A549 treated with Hydrocortisone at 1 μM for 4 hours (cell line): Measurements from ENCODE around the gene LRP11. TPM values are rescaled to one million over a fixed set of nuclear protein-coding genes. Genes with fewer than 3 reads are reported as not detected.

Source experiments
- total RNA-seq: library from RNA; stranded (reverse); fragments of 200-300 nt; extraction: Qiagen RNA extraction; gene quantifications from 5 replicates; pipeline ENCODE4 v1.2.3, GENCODE V29; 2022

Gene LRP11
- total RNA-seq, result 26.4 to 34.5 TPM (median 34.0 TPM) in 5 replicates

GRCh38 chr6:149863698-149864577 lies at the start of gene LRP11:
Gene LRP11 (minus strand): TSS chr6:149864359. CDS start chr6:149864020, 339 bp downstream.

GRCh38 chr6:149897855-149898744 lies 33.9 kb upstream of the LRP11 start, which contains the start of gene RAET1E:
Gene RAET1E (minus strand): TSS chr6:149898113. CDS start chr6:149890901, 7,212 bp downstream.

Other genes starting within 250 kb of the LRP11 start
- gene KATNA1, start 215.6 kb downstream of the LRP11 start, total RNA-seq, result 10.3 to 15.0 TPM (median 11.1 TPM) in 5 replicates
- 4.8 to 8.2 TPM (median 8.0 TPM) in 5 replicates for gene LATS1, start 146.3 kb downstream of the LRP11 start, total RNA-seq
- gene NUP43, start 117.8 kb downstream of the LRP11 start, total RNA-seq, result 13.0 to 17.4 TPM (median 15.0 TPM) in 5 replicates
- 85.6 to 102 TPM (median 89.5 TPM) in 5 replicates for gene PCMT1, start 114.6 kb downstream of the LRP11 start, total RNA-seq
- 1.9 to 3.3 TPM (median 2.8 TPM) in 5 replicates for gene RAET1E, start 33.8 kb upstream of the LRP11 start, total RNA-seq
- gene RAET1G, start 58.8 kb upstream of the LRP11 start, total RNA-seq, result 6.6 to 11.2 TPM (median 9.7 TPM) in 5 replicates
- 3.2 to 4.0 TPM (median 3.6 TPM) in 5 replicates for gene ULBP2, start 77.7 kb upstream of the LRP11 start, total RNA-seq
- gene ULBP1, start 99.6 kb upstream of the LRP11 start, total RNA-seq, result 0.77 to 0.89 TPM (median 0.83 TPM) in 5 replicates
- 0.15 to 0.61 TPM (median 0.35 TPM) in 5 replicates for gene RAET1L, start 161.2 kb upstream of the LRP11 start, total RNA-seq
- gene ULBP3, start 204.8 kb upstream of the LRP11 start, total RNA-seq, result 2.5 to 4.9 TPM (median 3.4 TPM) in 5 replicates